Astrocyte (in vitro differentiated cells and primary cell): ENCODE measurements around the gene WIF1. TPM values are rescaled to one million over a fixed set of nuclear protein-coding genes. Genes with fewer than 3 reads are reported as not detected.

ENCODE experiments used
- DNase-seq: peaks from one replicate; pipeline ENCODE4 v3.0.0-alpha.2; 2010; ENCODE audit warnings: low read depth
- FAIRE-seq: peaks from 2 replicates; lab custom pipeline; 2011; peaks lifted over from hg19 to GRCh38; lab: Jason Lieb, UNC
- H2AFZ ChIP-seq: 2 replicates; pipeline ENCODE4 v1.6.0; 2012; ENCODE audit warnings: low read depth, low read length, inconsistent platforms
- H3K27ac ChIP-seq: 2 replicates; pipeline ENCODE4 v1.5.1; 2011; ENCODE audit warnings: low read depth, low read length, inconsistent platforms
- H3K27me3 ChIP-seq: 2 replicates; pipeline ENCODE4 v1.6.0; 2011; ENCODE audit warnings: low read length, inconsistent platforms; ENCODE audit not compliant: insufficient read depth
- H3K36me3 ChIP-seq: 2 replicates; pipeline ENCODE4 v1.5.1; 2011; ENCODE audit warnings: low read length, inconsistent platforms; ENCODE audit not compliant: insufficient read depth
- H3K4me1 ChIP-seq: 2 replicates; pipeline ENCODE4 v1.5.1; 2011; ENCODE audit warnings: low read length, inconsistent platforms; ENCODE audit not compliant: insufficient read depth
- H3K4me2 ChIP-seq: 2 replicates; pipeline ENCODE4 v1.6.0; 2012; ENCODE audit warnings: low read length, inconsistent platforms
- H3K4me3 ChIP-seq: 2 replicates; pipeline ENCODE4 v1.5.1; 2011; ENCODE audit warnings: low read depth, mild to moderate bottlenecking, low read length, inconsistent platforms; ENCODE audit not compliant: insufficient read depth
- H3K79me2 ChIP-seq: 2 replicates; pipeline ENCODE4 v1.6.0; 2012; ENCODE audit warnings: mild to moderate bottlenecking, low read length, inconsistent platforms; ENCODE audit not compliant: insufficient read depth
- H3K9ac ChIP-seq: 2 replicates; pipeline ENCODE4 v1.6.0; 2012; ENCODE audit warnings: mild to moderate bottlenecking, low read length, inconsistent platforms
- H3K9me3 ChIP-seq: 2 replicates; pipeline ENCODE4 v1.5.1; 2012; ENCODE audit warnings: low read depth, mild to moderate bottlenecking, low read length, inconsistent platforms; ENCODE audit not compliant: insufficient read depth
- H4K20me1 ChIP-seq: 2 replicates; pipeline ENCODE4 v1.6.0; 2012; ENCODE audit warnings: low read length, inconsistent platforms; ENCODE audit not compliant: insufficient read depth
- H3K27ac Mint-ChIP-seq: one replicate; pipeline ENCODE4 v1.8.0; 2021; ENCODE audit warnings: mild to moderate bottlenecking, mixed read lengths; ENCODE audit not compliant: unreplicated experiment
- H3K27me3 Mint-ChIP-seq: one replicate; pipeline ENCODE4 v1.8.0; 2021; ENCODE audit warnings: low read depth, mixed read lengths; ENCODE audit not compliant: unreplicated experiment
- H3K36me3 Mint-ChIP-seq: one replicate; pipeline ENCODE4 v1.8.0; 2021; ENCODE audit warnings: low read depth, mixed read lengths; ENCODE audit not compliant: unreplicated experiment
- H3K4me1 Mint-ChIP-seq: one replicate; pipeline ENCODE4 v1.8.0; 2021; ENCODE audit warnings: low read depth, mixed read lengths; ENCODE audit not compliant: unreplicated experiment
- H3K4me3 Mint-ChIP-seq: one replicate; pipeline ENCODE4 v1.8.0; 2021; ENCODE audit warnings: mild to moderate bottlenecking, moderate library complexity, mixed read lengths; ENCODE audit not compliant: unreplicated experiment
- H3K9me3 Mint-ChIP-seq: one replicate; pipeline ENCODE4 v1.8.0; 2021; ENCODE audit warnings: mild to moderate bottlenecking, mixed read lengths; ENCODE audit not compliant: unreplicated experiment
- CTCF ChIP-seq: IDR thresholded peaks from 2 replicates; pipeline ENCODE4 v1.5.1; 2011; ENCODE audit warnings: low read depth, mild to moderate bottlenecking, inconsistent platforms, low read length, moderate library complexity; ENCODE audit not compliant: insufficient read depth
- EZH2 ChIP-seq: IDR thresholded peaks from 2 replicates; pipeline ENCODE4 v1.6.1; 2012; ENCODE audit warnings: mild to moderate bottlenecking, low read length, inconsistent platforms; ENCODE audit not compliant: insufficient read depth
- total RNA-seq: library from RNA; stranded (reverse); gene quantifications from 2 replicates; pipeline ENCODE4 v1.2.1, GENCODE V29; 2021

The WIF1 gene
- total RNA-seq, 1 donor from 2014 or later: not detected

GRCh38 chr12:65152012-65152411 lies 30.9 kb upstream of the WIF1 start:
- no peak for TF ChIP-seq EZH2
- no peak for TF ChIP-seq CTCF
- H3K27ac Mint-ChIP-seq: no peak overlapping the region
- Histone ChIP-seq H3K27me3 (no peaks in the 10 kb centered on the region), H3K79me2 (no peaks in the 10 kb centered on the region), H3K4me2 (no peak overlapping the region), H3K9me3 (no peaks in the 10 kb centered on the region), H3K27ac (no peak overlapping the region), H3K4me3 (no peak overlapping the region), H3K9ac (no peak overlapping the region), H4K20me1 (no peaks in the 10 kb centered on the region), H3K36me3 (no peaks in the 10 kb centered on the region), H3K4me1 (no peaks in the 10 kb centered on the region), H2AFZ (no peak overlapping the region)
- H3K4me1 Mint-ChIP-seq: peaks cover 16% of the 10 kb centered on the region
- no peaks in the 10 kb centered on the region for H3K36me3 Mint-ChIP-seq
- H3K4me3 Mint-ChIP-seq: no peak overlapping the region
- no peaks in the 10 kb centered on the region for H3K27me3 Mint-ChIP-seq
- H3K9me3 Mint-ChIP-seq: no peaks in the 10 kb centered on the region
- DNase-seq: no peak
- FAIRE-seq: no peak

- Histone ChIP-seq H2AFZ (no peak overlapping the region), H3K4me3 (no peak overlapping the region), H3K27ac (no peak overlapping the region), H3K4me2 (no peak overlapping the region), H3K4me1 (no peaks in the 10 kb centered on the region), H3K9ac (no peak overlapping the region), H3K27me3 (peaks cover 5% of the 10 kb centered on the region), H3K9me3 (no peaks in the 10 kb centered on the region), H3K79me2 (no peaks in the 10 kb centered on the region), H4K20me1 (no peaks in the 10 kb centered on the region), H3K36me3 (no peaks in the 10 kb centered on the region)
- Mint-ChIP-seq H3K27me3 (peaks cover 3% of the 10 kb centered on the region), H3K36me3 (no peaks in the 10 kb centered on the region), H3K4me1 (peaks cover 12% of the 10 kb centered on the region), H3K9me3 (no peaks in the 10 kb centered on the region), H3K27ac (no peak overlapping the region), H3K4me3 (no peak overlapping the region)
- no peak for TF ChIP-seq EZH2
- TF ChIP-seq CTCF: no peak
- FAIRE-seq: no peak
- no peak for DNase-seq
These were observed 26.3 kb upstream of the WIF1 start for GRCh38 chr12:65147312-65147905.

GRCh38 chr12:65140738-65141137 lies 19.6 kb upstream of the WIF1 start:
- DNase-seq: no peak
- Mint-ChIP-seq H3K4me1 (no peaks in the 10 kb centered on the region), H3K9me3 (peaks cover 5% of the 10 kb centered on the region), H3K27me3 (peaks cover 3% of the 10 kb centered on the region), H3K4me3 (no peak overlapping the region), H3K36me3 (no peaks in the 10 kb centered on the region), H3K27ac (no peak overlapping the region)
- no peaks in the 10 kb centered on the region for H4K20me1 ChIP-seq
- FAIRE-seq: no peak
- H3K9ac ChIP-seq: no peak overlapping the region
- H3K4me3 ChIP-seq: no peak overlapping the region
- H3K27ac ChIP-seq: no peak overlapping the region
- H3K79me2 ChIP-seq: no peaks in the 10 kb centered on the region
- H3K4me1 ChIP-seq: no peaks in the 10 kb centered on the region
- no peaks in the 10 kb centered on the region for H3K9me3 ChIP-seq
- no peak overlapping the region for H3K4me2 ChIP-seq
- no peak for TF ChIP-seq CTCF
- TF ChIP-seq EZH2: no peak
- no peak overlapping the region for H2AFZ ChIP-seq
- no peaks in the 10 kb centered on the region for H3K36me3 ChIP-seq
- H3K27me3 ChIP-seq: peaks cover 12% of the 10 kb centered on the region
